Measurements from ENCODE around the gene ELMO1.
"Not testable (repeated sequence)": the region's sequence is repeated elsewhere in the genome, so short reads cannot be mapped to it uniquely, and the experiment has no call there.

Gene ELMO1

GRCh38 chr7:37013771-37014170 is 434.9 kb downstream of the ELMO1 start:
- no peak for DNase-seq (ENCODE audit: low spot score)

DNA sequence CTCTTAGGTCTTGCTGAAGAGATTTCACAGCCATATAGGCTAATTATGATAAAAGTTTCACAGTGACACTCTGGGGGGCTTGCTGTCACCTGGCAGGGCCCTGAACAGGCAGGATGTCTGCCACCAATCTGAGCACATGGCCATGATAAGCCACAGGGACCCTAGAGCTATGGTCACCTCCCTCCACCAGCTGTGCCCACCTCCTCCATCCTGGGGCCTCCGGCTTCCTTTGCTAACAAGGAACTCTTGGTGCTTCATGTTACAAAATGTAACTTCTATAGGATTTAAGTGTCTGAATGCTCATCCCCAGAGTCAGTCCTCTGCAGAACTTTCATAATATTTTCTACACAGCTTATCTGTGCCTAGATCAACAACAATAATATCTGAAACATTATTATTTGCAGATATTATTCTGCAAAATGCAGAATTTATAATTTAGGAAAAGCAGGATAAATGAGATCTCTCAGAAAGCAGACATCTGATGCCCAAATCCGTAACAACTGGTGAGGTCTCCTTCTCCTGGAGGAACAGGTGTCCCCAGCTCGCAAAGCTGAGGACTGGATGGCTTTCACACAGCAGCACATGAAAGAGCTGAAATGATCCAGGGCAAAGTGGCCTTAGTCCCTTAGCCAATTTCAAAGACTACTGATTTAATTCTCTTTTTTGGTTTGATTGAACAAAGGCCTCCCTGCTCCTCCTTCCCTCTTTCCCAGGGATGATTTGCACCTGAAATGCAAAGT is 437.3 kb downstream of the ELMO1 start:
- DNase-seq (ENCODE audit: low spot score): no peak

DNA sequence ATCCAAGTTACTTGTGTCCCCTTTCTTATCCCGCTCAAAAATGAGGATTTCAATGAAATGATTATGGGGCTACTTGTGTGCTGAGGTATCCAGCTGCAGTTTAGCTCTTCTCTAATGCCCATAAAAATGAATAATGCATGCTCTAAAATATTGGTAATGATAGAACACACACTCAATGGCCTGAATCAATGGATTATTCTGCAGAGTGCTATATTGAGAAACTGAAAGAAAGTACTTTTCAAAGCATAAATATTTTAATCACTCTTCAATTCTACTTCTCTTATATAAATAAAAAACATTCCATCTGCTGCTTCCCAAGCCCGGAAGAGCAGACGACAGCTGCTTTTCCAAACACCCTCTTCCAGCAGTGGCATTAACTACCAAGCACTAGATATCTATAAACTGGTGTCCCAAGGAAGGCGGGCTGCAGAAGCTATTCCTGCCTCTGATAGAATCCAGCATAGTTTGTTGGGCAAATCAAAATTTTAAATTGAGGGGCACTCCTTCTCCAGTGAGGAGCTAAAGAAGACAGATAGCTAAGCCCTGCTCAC is 439.5 kb downstream of the ELMO1 start:
- DNase-seq (ENCODE audit: low spot score): no peak

GRCh38 chr7:37007691-37008090 is 441.0 kb downstream of the ELMO1 start:
- DNase-seq (ENCODE audit: low spot score): no peak

DNA sequence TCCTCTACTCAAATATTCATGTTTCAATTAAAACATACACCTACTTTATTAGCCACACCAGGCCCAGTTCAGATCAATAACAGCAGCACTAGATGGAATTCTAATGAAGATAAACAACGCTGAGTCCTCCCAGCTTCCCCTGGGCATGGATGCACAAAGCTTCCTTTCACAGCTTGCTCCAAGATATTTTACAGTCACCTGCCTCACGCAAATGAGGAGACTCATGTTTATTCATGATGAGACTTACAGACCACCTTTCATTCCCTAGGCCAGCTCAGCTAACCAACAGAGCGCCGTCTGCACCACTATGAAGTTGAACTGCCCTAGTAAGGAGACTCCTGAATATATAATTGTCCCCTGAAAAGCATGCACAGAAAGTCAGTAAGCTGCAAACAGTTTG is 441.4 kb downstream of the ELMO1 start:
- no peak for DNase-seq (ENCODE audit: low spot score)

DNA sequence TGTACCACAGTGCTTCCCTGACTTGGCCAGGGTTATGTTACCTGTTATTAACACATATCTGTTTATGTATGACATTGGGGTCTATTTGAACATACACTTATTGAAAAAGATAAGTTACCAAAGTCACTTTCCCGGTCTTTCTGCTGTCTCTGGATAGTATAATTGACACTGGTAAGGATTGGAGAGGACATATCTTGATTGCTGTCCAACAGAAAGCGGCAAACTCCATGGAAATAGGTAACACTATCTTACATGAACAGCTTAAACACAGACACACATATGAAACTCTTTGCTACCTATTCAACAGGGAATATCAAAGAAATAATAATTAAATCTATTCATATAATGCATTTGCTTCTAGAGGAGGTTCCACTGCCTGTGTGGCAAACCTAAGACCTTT is 441.9 kb downstream of the ELMO1 start:
- DNase-seq (ENCODE audit: low spot score): no peak

- DNase-seq (ENCODE audit: low spot score): no peak
These were observed 448.2 kb downstream of the ELMO1 start for GRCh38 chr7:37000511-37000910.

DNA sequence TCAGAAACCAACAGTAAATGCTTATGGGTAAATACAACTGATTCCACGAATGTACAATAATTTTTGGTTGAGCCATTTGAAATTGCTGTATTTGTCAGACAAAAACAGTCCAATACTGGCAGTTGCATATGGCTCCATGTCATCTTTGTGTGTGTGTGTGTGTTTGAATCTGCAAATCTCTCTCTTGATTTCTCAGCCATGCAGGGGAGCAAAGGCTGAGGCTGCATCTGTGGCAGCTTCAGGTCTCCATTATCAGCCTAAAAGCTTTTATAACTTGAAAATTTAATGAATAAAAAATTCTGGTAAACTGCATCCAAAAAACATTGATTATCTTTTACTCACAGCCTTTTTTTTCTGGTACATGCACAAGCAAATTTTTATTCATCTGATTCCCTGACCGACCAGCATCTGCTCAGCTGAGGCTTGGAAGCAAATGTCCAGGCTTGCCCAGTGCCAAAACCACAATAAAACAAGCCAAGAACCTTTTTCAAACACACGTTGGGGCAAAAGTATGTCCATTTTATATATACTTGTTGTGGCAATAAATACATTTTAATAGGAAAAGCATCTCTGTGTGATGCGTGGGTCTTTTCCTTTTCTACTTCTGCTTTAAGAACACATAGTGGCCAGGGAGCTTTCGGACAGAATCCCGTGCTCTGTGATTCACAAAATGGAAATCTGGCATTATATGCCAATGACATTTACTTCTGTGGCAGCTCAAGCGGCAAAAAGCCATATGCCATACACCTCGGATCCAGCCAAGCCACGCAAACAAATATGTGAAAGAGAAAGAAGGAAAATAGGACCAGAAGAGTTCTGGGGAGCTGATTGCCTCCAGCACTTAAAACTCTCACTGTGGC is 448.8 kb downstream of the ELMO1 start:
- no peak for DNase-seq (ENCODE audit: low spot score)

DNA sequence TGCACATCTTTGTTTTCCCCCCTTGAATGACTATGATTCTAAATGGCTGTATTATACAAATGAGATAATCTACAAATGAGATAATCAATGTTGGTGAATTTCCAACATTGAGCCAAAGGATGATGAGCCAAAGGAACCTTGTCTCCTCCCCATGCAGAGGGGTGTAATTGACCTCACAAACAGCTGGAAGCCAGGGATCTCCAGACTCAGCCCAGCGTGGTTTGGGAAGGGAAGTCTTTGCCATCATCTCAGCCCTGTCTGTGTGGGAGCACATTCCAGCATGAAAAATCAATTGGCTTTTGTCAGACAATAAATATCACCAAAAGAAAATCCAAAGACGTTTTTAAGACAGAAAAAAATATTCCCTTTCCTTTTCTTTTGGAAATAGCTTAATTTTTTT is 452.9 kb downstream of the ELMO1 start:
- no peak for DNase-seq (ENCODE audit: low spot score)

- DNase-seq (ENCODE audit: low spot score): no peak
These were observed 454.1 kb downstream of the ELMO1 start for GRCh38 chr7:36994456-36995112.

DNA sequence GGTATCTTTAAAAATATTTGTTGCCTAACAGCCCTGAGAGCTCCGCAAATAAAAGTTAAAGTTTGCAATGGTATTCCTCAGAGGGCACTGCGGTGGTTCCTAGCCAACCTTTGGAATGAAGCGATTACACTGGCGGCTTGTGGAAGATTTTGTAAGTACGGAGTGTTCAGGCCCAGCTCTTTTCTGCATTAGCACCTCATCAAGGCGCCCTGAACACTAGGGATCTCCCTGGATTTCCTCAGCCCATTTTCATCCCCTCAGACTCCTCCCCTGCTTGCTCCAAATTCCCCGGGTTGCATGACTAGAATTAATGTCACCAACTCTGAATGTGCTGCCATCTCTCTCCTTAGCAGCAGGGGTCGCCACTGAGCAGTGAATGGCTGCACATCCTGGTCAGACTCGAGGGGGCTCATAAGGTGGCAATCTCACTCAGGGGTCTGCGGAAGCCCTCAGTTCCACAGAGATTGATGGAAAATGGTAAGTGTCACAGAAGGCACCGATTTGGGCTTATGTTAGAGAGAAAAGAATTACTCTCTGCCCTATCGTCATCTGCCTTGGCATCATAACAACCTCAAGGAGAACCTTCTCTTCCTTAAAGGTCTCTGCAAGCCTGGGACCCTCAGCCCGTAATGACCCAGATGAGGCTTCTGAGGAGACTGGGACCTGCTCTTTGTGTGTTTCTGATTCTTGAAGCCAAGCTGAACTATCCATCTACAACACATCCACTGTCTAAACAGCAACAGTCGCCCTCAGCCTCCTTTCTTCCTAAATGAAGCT is 461.5 kb downstream of the ELMO1 start:
- DNase-seq (ENCODE audit: low spot score): peak; percentile 61

GRCh38 chr7:36986511-36986933 is 462.1 kb downstream of the ELMO1 start:
- no peak for DNase-seq (ENCODE audit: low spot score)

DNA sequence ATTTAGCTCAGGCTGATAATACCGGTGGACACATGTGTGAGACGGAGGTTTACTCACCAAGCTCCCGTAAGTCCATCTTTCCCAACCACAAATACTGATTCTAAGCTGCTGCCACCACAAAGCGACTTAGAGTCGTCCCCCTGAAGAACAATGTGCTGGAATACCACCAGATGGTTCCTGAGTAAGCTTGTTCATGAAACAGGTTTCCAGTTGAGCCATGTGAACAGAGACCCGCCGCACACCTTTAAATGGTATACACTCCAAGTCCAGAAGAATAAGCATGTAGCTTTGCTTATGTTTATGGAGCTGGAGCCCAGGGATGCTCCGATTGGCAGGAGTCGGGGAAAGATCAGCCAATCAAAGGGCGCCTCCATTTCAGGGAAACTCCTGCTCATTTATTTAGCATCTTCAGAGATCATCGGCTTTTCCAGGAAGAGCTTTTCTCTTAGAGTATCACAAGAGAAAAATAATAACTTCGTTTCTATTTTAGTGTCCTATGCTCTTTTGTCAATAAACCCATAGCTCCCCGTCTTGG is 462.7 kb downstream of the ELMO1 start:
- DNase-seq (ENCODE audit: low spot score): no peak

- DNase-seq (ENCODE audit: low spot score): no peak
These were observed 463.3 kb downstream of the ELMO1 start for GRCh38 chr7:36985316-36985715.

DNA sequence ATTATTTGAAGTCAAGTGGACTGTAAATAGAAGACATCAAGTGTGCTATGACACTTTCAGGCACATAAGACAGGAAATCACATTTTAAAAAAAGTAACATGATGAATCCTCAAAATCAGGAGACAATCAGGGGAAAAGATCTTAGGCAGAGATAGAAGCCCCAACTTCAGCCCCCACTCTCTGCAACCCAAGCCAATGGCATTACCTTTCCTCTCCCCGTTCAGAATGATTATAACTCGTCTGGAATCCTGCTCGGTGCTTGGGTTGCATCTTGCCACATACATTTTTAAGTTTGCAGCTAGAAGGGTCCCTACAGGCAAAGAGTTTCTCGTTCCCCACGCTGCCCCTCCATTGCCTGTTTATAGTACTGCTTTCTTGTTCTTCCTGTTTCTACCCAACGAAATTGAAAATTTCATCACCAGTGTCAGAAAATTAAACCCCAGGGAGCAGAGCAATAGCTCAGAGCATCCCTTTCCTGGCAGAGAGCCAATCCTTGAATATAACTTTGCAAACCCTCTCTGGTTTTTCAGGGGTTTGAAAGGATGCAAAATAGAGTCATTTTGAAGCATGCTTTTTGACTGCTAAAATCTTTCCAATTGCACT is 463.9 kb downstream of the ELMO1 start:
- no peak for DNase-seq (ENCODE audit: low spot score)

DNA sequence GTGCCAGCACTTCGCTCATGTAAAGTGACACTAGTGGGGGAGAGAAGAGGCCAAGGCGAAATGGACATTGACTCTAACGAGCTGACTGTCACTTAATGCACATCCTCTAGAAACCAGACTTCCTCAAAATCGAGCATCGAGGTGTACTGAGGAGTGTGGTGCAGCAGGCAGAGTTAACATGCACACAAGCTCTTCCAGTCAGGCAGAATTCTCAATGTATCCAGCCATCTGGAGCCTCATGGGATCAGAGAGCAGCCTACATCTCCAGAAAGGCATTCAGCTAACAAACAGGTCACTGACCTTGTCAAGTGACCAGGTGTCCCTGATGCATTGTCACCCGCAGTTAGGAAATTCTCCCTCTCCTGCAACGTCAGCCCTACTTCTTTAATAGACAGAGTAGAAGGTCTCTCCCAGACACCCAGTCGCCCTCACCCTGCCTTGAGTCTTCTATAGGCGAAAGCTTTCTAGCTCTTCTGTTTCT is 464.6 kb downstream of the ELMO1 start:
- no peak for DNase-seq (ENCODE audit: low spot score)

DNA sequence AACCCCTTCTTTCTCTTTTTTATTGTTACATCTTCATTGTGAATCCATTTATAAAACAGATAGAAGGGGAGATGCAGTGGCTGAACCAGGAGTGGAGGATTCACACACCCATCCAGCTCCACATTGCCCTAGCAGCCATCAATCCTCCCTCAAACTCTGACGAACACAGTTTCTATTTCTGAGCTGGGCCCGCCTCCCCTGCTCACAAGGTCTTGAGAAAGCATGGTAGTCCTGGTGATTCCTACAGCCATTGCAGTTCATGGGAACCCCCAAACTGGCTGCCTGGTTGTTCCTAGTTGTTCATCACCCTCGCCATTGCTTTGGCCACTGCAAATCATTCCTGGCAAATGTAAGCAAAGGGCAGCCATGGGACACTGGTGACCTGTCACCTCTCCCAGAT is 465.9 kb downstream of the ELMO1 start:
- no peak for DNase-seq (ENCODE audit: low spot score)

- DNase-seq (ENCODE audit: low spot score): no peak
These were observed 468.8 kb downstream of the ELMO1 start for GRCh38 chr7:36979810-36980248.

GRCh38 chr7:36978461-36978860 is 470.2 kb downstream of the ELMO1 start:
- DNase-seq (ENCODE audit: low spot score): no peak

DNA sequence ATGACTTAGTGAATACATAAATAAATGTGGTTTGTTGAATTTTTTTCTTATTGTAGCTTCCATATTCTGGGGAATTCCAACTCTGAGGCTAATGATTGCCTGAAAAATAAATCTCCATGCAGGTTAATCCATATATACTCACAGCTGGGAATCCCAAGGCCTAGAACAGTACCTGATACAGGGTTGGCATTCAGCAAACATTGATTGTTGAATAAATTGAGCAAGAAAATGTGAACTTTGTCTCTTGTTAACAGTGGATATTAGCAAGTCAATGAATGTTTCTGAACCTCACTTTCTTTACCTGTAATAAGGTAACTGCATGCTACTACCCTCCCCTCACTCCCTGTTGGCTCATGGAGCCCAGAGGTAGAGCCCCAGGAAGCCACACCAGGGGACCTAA is 470.8 kb downstream of the ELMO1 start:
- DNase-seq (ENCODE audit: low spot score): no peak

- DNase-seq (ENCODE audit: low spot score): not testable (repeated sequence)
These were observed 475.1 kb downstream of the ELMO1 start for GRCh38 chr7:36973534-36973933.
